SJSA1 (cell line): ENCODE results near the gene RERG. TPM values are rescaled to one million over a fixed set of nuclear protein-coding genes. Genes with fewer than 3 reads are reported as not detected.

ENCODE experiments used
- DNase-seq, 2 experiments: peaks; one replicate each; pipeline ENCODE4 v3.0.0-alpha.2; 2015 to 2020; ENCODE audit warnings: low spot score in 2 of 2, low read depth in 1 of 2
- H3K27ac ChIP-seq: fragments of 250-450 bp; sonication (Bioruptor Pico); 2 replicates; pipeline ENCODE4 v1.5.1; 2020; ENCODE audit warnings: mild to moderate bottlenecking, moderate library complexity
- H3K27me3 ChIP-seq: fragments of 250-450 bp; sonication (Bioruptor Pico); replicated peaks from 2 replicates; pipeline ENCODE4 v1.5.1; 2020; ENCODE audit warnings: mild to moderate bottlenecking, moderate library complexity
- H3K36me3 ChIP-seq: fragments of 250-450 bp; sonication (Bioruptor Pico); 2 replicates; pipeline ENCODE4 v1.5.1; 2020; ENCODE audit warnings: mild to moderate bottlenecking
- H3K4me1 ChIP-seq: fragments of 250-450 bp; sonication (Bioruptor Pico); replicated peaks from 2 replicates; pipeline ENCODE4 v1.6.1; 2021; ENCODE audit warnings: mild to moderate bottlenecking
- H3K4me3 ChIP-seq: fragments of 250-450 bp; sonication (Bioruptor Pico); 2 replicates; pipeline ENCODE4 v1.5.1; 2020; ENCODE audit warnings: mild to moderate bottlenecking
- H3K9me3 ChIP-seq: fragments of 250-450 bp; sonication (Bioruptor Pico); replicated peaks from 2 replicates; pipeline ENCODE4 v1.5.1; 2020; ENCODE audit warnings: mild to moderate bottlenecking
- total RNA-seq: library from RNA; depleted of rRNA; stranded (reverse); fragments of >200 nt; shearing (Covaris generic); gene quantifications from 2 replicates; pipeline ENCODE4 v1.2.3, GENCODE V29; 2014

Gene RERG
- total RNA-seq, 1 experiment from 2014 or later: not detected

GRCh38 chr12:15192720-15193119 lies 28.5 kb downstream of the RERG start:
- Histone ChIP-seq H3K36me3 (no peaks in the 10 kb centered on the region), H3K4me3 (no peak overlapping the region), H3K4me1 (no peaks in the 10 kb centered on the region), H3K27me3 (no peaks in the 10 kb centered on the region), H3K9me3 (no peaks in the 10 kb centered on the region), H3K27ac (no peak overlapping the region)
- DNase-seq: no peak

DNA sequence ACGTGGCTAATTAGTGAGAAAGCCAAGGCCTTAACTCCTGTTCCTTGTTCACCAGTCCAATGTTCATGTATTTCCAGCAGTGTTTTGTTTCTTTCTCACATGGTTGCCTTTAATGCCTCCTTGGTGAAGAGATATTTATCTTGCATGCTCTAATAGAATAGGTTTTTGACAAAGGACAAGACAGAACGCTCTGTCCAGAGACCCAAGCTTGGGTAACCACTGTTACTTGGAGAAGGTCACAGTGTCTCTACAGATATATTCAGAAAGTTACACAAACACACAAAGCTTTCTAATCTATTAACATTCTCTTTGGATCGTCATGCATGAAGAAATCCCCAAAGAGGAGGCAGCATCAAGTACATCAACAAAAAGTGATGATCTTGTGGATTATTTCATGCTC lies 33.1 kb downstream of the RERG start:
- no peak for DNase-seq
- no peaks in the 10 kb centered on the region for H3K4me1 ChIP-seq
- H3K27me3 ChIP-seq: no peaks in the 10 kb centered on the region
- H3K4me3 ChIP-seq: no peak overlapping the region
- no peaks in the 10 kb centered on the region for H3K9me3 ChIP-seq
- H3K36me3 ChIP-seq: no peaks in the 10 kb centered on the region
- H3K27ac ChIP-seq: no peak overlapping the region

DNA sequence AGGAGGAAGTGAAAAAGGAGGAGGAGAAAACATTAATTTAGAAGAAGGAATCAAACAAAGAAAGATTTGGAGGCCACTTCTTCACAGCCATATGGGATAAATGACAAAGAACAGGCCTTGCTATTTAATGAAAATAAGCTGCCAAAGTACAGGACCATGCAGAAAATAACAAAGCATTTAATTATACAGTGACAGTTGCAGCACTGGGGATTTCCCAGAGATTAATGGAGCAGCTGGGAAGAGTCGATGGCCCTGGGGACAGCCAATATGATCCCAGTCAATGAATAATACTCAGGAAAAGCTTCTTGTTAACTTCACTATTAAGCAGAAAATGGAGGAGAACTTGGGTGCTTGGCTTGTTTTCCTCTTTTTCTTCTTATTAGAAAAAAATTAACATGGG lies 34.6 kb downstream of the RERG start:
- no peak for DNase-seq
- H3K4me1 ChIP-seq: no peaks in the 10 kb centered on the region

GRCh38 chr12:15184484-15184883 lies 36.7 kb downstream of the RERG start:
- no peak for DNase-seq
- Histone ChIP-seq H3K36me3 (no peaks in the 10 kb centered on the region), H3K27ac (no peak overlapping the region), H3K27me3 (no peaks in the 10 kb centered on the region), H3K9me3 (no peaks in the 10 kb centered on the region), H3K4me1 (no peaks in the 10 kb centered on the region), H3K4me3 (no peak overlapping the region)

More for the DNA sequence above, 34.6 kb downstream of the RERG start:
- H3K27me3 ChIP-seq: no peaks in the 10 kb centered on the region
- H3K4me3 ChIP-seq: no peak overlapping the region
- H3K9me3 ChIP-seq: no peaks in the 10 kb centered on the region
- H3K36me3 ChIP-seq: no peaks in the 10 kb centered on the region
- H3K27ac ChIP-seq: no peak overlapping the region

DNA sequence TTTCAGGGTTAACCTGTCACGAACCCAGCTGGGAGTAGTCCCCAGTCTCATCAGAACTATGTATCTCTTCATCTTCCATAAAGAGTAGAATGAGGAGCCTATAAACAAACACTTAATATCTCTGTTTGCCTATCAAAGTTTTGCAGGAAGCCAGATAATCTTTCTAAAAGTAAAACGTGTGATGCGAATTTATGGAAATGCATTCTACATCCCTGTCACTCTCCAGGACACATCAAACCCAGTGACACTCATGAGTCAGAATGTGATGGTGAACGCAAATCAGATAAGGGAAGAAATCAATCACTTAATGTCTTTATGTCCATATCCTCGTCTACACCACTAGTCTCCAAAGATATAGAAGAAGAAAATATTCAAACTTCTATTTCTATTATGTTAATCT lies 37.4 kb downstream of the RERG start:
- H3K27me3 ChIP-seq: no peaks in the 10 kb centered on the region
- H3K36me3 ChIP-seq: no peaks in the 10 kb centered on the region
- H3K9me3 ChIP-seq: no peaks in the 10 kb centered on the region
- no peak for DNase-seq
- no peak overlapping the region for H3K4me3 ChIP-seq
- H3K4me1 ChIP-seq: no peaks in the 10 kb centered on the region
- H3K27ac ChIP-seq: no peak overlapping the region

GRCh38 chr12:15181017-15181683 lies 40.1 kb downstream of the RERG start:
- Histone ChIP-seq H3K36me3 (no peaks in the 10 kb centered on the region), H3K27me3 (no peaks in the 10 kb centered on the region), H3K4me1 (no peaks in the 10 kb centered on the region), H3K9me3 (no peaks in the 10 kb centered on the region), H3K4me3 (no peak overlapping the region), H3K27ac (no peak overlapping the region)
- DNase-seq: no peak

GRCh38 chr12:15180325-15180724 lies 40.9 kb downstream of the RERG start:
- DNase-seq: no peak
- H3K4me1 ChIP-seq: no peaks in the 10 kb centered on the region
- no peak overlapping the region for H3K27ac ChIP-seq
- H3K27me3 ChIP-seq: no peaks in the 10 kb centered on the region
- H3K36me3 ChIP-seq: no peaks in the 10 kb centered on the region
- H3K4me3 ChIP-seq: no peak overlapping the region
- no peaks in the 10 kb centered on the region for H3K9me3 ChIP-seq

DNA sequence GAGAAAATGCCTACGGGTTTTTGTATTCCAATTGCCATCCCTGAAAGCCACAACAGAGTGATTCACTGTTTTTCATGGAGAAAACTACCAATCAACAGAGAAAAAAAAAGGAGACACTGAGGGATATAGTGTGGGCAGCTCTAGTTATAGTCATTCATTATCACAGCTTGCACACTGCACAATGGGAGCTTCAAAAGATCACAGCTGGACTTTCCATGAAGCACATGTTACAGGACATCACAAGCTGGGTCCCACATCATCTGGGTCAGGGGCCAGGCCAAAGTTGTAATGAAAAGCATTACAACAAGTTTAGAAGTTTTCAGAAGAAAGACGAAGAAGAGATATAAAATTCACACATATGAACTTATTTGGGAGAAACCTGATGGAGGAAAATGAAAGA lies 41.5 kb downstream of the RERG start:
- DNase-seq: no peak
- no peaks in the 10 kb centered on the region for H3K27me3 ChIP-seq
- H3K4me1 ChIP-seq: no peaks in the 10 kb centered on the region
- no peak overlapping the region for H3K27ac ChIP-seq
- no peaks in the 10 kb centered on the region for H3K9me3 ChIP-seq
- H3K4me3 ChIP-seq: no peak overlapping the region
- no peaks in the 10 kb centered on the region for H3K36me3 ChIP-seq

DNA sequence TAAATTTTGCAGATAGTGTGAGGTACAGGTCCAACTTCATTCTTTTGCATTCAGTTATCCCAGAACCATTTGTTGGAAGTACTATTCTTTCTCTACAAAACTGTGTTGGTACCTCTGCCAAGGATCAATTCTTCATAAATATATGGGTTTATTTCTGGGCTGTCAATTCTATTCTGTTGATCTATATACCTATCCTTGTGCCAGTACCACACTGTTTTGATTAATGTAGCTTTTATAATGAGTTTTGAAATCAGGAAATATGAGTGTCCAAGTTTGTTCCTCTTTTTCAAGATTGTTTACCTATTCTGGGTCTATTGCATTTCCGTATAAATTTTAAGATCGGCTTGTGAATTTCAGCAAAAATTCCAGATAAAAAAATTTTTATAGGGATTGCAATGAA lies 48.1 kb downstream of the RERG start:
- Histone ChIP-seq H3K4me1 (no peaks in the 10 kb centered on the region), H3K4me3 (no peak overlapping the region), H3K36me3 (no peaks in the 10 kb centered on the region), H3K27me3 (no peaks in the 10 kb centered on the region), H3K27ac (no peak overlapping the region), H3K9me3 (no peaks in the 10 kb centered on the region)
- no peak for DNase-seq

DNA sequence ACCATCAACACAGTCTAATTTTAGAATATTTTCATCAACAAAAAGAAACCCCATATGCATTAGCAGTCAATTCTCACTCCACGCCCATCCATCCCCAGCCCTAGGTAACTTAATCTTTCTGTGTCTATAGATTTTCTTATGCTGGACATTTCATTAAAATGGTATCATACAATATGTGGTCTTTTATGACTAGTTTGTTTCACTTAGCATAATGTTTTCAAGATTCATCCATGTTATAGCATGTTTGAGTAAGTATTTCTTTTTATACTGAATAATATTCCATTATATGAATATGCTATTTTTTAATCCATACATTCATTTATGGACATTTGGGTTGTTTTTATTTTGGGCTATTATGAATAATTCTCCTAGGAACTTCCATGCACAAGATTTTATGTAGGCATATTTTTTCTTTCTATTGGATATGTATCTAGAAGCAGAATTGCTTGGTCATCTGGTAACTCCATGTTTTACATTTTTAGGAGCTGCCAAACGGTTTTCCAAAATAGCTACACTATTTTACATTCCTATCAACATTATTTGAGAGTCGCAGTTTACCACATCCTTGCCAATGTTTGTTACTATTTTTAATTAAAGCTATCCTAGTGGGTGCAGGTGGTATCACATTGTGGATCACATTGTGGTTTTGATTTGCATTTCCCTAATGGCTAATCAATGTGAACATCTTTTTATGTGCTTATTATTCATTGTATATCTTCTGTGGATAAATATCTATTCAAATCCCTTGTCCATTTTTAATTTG lies 49.0 kb downstream of the RERG start:
- H3K27ac ChIP-seq: no peak overlapping the region
- H3K27me3 ChIP-seq: no peaks in the 10 kb centered on the region
- H3K4me1 ChIP-seq: no peaks in the 10 kb centered on the region
- no peak overlapping the region for H3K4me3 ChIP-seq
- H3K9me3 ChIP-seq: no peaks in the 10 kb centered on the region
- H3K36me3 ChIP-seq: no peaks in the 10 kb centered on the region
- no peak for DNase-seq

DNA sequence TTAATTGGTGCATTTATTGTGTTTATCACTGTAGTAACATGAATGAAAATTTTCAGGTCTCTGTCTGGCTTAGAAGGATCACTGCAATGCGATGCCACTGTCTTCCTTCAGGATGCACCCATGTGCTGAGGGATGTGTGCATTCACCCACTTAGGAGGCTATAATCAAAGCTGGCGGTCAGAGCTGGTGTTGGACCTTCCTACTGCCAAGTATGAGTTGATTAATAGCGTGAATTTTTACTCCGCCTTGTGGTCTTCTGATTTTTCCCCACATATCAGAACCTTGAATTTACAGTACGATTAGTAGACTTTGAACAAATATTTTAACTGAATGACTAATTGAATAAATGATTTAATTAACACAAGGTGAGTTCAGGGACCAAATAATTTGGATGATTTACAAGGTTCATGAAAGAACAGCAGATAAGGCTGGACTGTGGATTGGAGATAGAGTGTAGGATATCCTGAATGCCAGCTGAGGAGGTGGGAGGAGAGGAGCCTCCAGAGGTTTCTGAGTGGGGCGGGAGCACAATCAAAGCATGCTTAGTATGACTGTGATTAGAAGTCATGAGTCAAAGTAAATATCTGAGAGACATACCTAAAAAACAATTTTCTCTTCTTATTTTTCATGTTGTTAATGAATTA lies 50.1 kb downstream of the RERG start:
- DNase-seq: no peak
- H3K27me3 ChIP-seq: no peaks in the 10 kb centered on the region
- H3K4me3 ChIP-seq: no peak overlapping the region
- H3K36me3 ChIP-seq: no peaks in the 10 kb centered on the region
- no peaks in the 10 kb centered on the region for H3K4me1 ChIP-seq
- no peaks in the 10 kb centered on the region for H3K9me3 ChIP-seq
- H3K27ac ChIP-seq: no peak overlapping the region

DNA sequence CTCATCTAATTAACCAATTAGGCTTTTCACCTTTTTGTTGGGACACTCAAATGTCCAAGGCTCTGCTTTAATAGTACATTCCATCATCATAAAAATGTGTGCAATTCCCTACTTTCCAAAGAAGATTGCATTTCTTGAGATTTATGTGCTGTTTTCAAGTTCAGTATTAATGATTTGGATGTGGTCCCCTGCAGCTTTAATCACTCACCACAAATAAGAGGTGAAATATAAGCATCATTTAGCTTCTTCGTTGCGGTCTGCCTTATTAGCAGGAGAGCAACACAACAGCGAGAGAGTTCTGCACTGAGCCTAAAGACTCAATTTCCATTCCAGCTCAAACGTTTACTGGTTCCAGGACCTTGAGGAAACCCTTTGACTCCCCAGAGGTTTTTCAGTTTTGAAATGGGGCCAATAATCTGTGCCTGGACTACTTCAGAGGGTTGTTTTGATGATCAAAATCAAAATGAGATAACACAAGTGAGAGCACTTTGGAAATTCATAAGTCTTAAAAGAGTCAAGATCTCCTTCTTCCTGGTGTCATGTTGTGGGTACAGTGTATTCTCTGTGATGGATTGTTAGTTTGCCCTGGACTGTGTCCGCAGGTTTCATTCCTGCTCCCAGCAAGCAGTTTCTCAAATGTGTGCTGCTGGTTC lies 53.1 kb downstream of the RERG start:
- Histone ChIP-seq H3K27me3 (no peaks in the 10 kb centered on the region), H3K4me3 (no peak overlapping the region), H3K27ac (no peak overlapping the region), H3K4me1 (no peaks in the 10 kb centered on the region), H3K9me3 (no peaks in the 10 kb centered on the region), H3K36me3 (no peaks in the 10 kb centered on the region)
- DNase-seq: no peak

GRCh38 chr12:15165012-15165659 lies 56.1 kb downstream of the RERG start:
- H3K4me3 ChIP-seq: no peak overlapping the region
- H3K27me3 ChIP-seq: no peaks in the 10 kb centered on the region
- DNase-seq: no peak
- H3K4me1 ChIP-seq: no peaks in the 10 kb centered on the region
- H3K27ac ChIP-seq: no peak overlapping the region
- H3K9me3 ChIP-seq: no peaks in the 10 kb centered on the region
- no peaks in the 10 kb centered on the region for H3K36me3 ChIP-seq
